ENCODE measurements around the gene UBE2E2. TPM values are rescaled to one million over a fixed set of nuclear protein-coding genes. Genes with fewer than 3 reads are reported as not detected.

UBE2E2 gene
- total RNA-seq, 2 experiments from 2014 or later, result 41.1 to 48.8 TPM

GRCh38 chr3:23308986-23309625 lies 106.0 kb downstream of the UBE2E2 start:
- intact Hi-C loops (cut with micrococcal nuclease; ENCODE audit: unreplicated experiment), result no loop called here
- H3K27ac ChIP-seq (ENCODE audit: low read depth, low read length, poor library complexity, severe bottlenecking), result no peak overlapping the region
- TF ChIP-seq EZH2phosphoT487 (IDR thresholded peaks at IDR 0.05; ENCODE audit: borderline replicate concordance, low read depth, low read length), result no peak
- TF ChIP-seq CTCF (conservative IDR thresholded peaks at IDR 0.05; ENCODE audit: low read length), result no peak
- no TSS peak for BruUV-seq (replicated peaks)
- H3K36me3 ChIP-seq (ENCODE audit: insufficient read depth, low read length), result peaks cover 25% of the 10 kb centered on the region
- H3K9me2 ChIP-seq (ENCODE audit: insufficient read depth, low read length), result no peaks in the 10 kb centered on the region; the same call in 1 of the 2 replicates
- H4K20me1 ChIP-seq (ENCODE audit: insufficient read depth, low read length), result no peaks in the 10 kb centered on the region
- ChIA-PET POLR2A (interaction anchor here (0.8 kb wide), 1 partner anchor 9 kb away, joined by 3 read pairs; no protein-coding TSS in a partner anchor), CTCF (ENCODE audit: unreplicated experiment) (no interaction called here)
- no peaks in the 10 kb centered on the region for H3K9me3 ChIP-seq (ENCODE audit: low read length)
- no peak overlapping the region for H3K4me3 ChIP-seq (ENCODE audit: low read depth, low read length, poor library complexity, severe bottlenecking)
- H2AFZ ChIP-seq (ENCODE audit: low read length), result no peak overlapping the region
- no peak for DNase-seq (ENCODE audit: low spot score)
- peaks cover 21% of the 10 kb centered on the region; the same call in 1 of the 2 replicates for H3K79me2 ChIP-seq (ENCODE audit: insufficient read depth, low read depth, low read length)
- no peak overlapping the region for H3K4me2 ChIP-seq (ENCODE audit: low read length)
- peaks cover 8% of the 10 kb centered on the region for H3K4me1 ChIP-seq (ENCODE audit: insufficient read depth, low read length, poor library complexity, severe bottlenecking)

DNA sequence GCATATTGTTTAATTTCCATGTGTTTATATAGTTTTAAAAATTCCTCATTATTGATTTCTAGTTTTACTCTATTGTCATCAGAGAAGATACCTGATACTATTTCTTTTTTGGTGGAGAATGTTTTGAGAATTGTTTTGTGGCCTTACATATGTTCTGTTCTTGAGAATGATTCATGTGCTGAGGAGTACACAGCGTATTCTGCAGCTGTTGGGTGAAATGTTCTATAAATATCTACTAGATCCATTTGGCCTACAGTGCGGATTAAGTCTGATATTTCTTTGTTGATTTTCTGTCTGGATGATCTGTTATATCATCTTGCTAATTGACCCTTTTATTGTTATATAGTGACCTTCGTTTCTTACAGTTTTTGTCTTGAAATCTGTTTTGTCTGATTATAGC lies 109.7 kb downstream of the UBE2E2 start:
- Histone ChIP-seq H4K20me1 (ENCODE audit: insufficient read depth, low read length) (no peaks in the 10 kb centered on the region), H2AFZ (ENCODE audit: low read length) (no peak overlapping the region), H3K4me2 (ENCODE audit: low read length) (no peak overlapping the region), H3K4me3 (ENCODE audit: low read depth, low read length, poor library complexity, severe bottlenecking) (no peak overlapping the region), H3K27ac (ENCODE audit: low read depth, low read length, poor library complexity, severe bottlenecking) (no peak overlapping the region), H3K79me2 (ENCODE audit: insufficient read depth, low read depth, low read length) (peaks cover 4% of the 10 kb centered on the region; the same call in 1 of the 2 replicates), H3K4me1 (ENCODE audit: insufficient read depth, low read length, poor library complexity, severe bottlenecking) (no peaks in the 10 kb centered on the region), H3K36me3 (ENCODE audit: insufficient read depth, low read length) (peaks cover 53% of the 10 kb centered on the region), H3K9me2 (ENCODE audit: insufficient read depth, low read length) (no peaks in the 10 kb centered on the region), H3K9me3 (ENCODE audit: low read length) (peaks cover 5% of the 10 kb centered on the region; the same call in 1 of the 2 replicates)
- TF ChIP-seq CTCF (conservative IDR thresholded peaks at IDR 0.05; ENCODE audit: low read length) (no peak), EZH2phosphoT487 (IDR thresholded peaks at IDR 0.05; ENCODE audit: borderline replicate concordance, low read depth, low read length) (no peak)
- ChIA-PET CTCF (ENCODE audit: unreplicated experiment) (no interaction called here), POLR2A (interaction anchor here (0.7 kb wide), 2 partner anchors 403 to 447 kb away, joined by 4 to 5 read pairs; no protein-coding TSS in a partner anchor)
- DNase-seq (ENCODE audit: low spot score), result no peak
- intact Hi-C loops (cut with micrococcal nuclease; ENCODE audit: unreplicated experiment), result no loop called here
- BruUV-seq (replicated peaks), result no TSS peak

All from OCI-LY7 (cell line).